Hindlimb muscle (tissue), 1 donor: ENCODE data around the gene SF3A2. TPM values are rescaled to one million over a fixed set of nuclear protein-coding genes. Genes with fewer than 3 reads are reported as not detected.
"Not testable (repeated sequence)": the region's sequence is repeated elsewhere in the genome, so short reads cannot be mapped to it uniquely, and the experiment has no call there.

ENCODE experiments used
- DNase-seq: peaks from one replicate; pipeline ENCODE4 v3.0.0-alpha.2; 2013
- polyA plus RNA-seq: library from polyadenylated mRNA; unstranded; fragments of 120-200 nt; gene quantifications from one replicate; pipeline ENCODE4 v1.2.1, GENCODE V29; 2013; ENCODE audit not compliant: insufficient read length

The SF3A2 gene
- polyA plus RNA-seq, 1 donor = 78.2 TPM

DNA sequence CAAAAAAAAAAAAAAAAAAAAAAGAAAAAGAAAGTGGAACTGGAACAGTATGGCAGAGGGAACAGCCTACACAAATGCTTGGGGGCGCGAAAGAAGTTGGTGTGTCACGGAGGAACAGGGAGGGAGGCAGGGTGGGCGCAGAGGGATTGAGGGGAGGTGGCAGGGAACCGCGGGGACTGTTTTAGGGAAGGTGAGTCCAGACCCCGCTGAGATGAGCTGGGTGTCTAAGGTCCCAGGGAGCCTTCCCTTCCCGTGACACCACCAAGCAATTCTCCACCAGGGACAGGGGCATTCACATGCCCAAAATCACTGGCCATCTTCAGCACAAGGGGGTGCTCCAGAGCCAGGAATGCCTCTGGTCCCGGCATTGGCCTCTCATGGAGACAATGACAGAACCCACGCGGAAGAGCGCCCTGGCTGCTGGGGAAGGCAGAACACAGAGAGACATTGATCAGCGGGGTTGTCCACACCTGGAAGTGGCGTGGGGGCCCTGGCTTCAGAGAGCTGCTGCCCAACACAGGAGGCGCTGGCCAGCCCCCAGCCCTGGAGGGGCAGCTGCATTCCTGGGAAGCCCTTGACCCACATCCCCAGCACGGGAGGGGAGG, 38.4 kb downstream of the SF3A2 start:
- DNase-seq = no peak

GRCh38 chr19:2275588-2276428, 39.2 kb downstream of the SF3A2 start:
- no peak for DNase-seq

DNA sequence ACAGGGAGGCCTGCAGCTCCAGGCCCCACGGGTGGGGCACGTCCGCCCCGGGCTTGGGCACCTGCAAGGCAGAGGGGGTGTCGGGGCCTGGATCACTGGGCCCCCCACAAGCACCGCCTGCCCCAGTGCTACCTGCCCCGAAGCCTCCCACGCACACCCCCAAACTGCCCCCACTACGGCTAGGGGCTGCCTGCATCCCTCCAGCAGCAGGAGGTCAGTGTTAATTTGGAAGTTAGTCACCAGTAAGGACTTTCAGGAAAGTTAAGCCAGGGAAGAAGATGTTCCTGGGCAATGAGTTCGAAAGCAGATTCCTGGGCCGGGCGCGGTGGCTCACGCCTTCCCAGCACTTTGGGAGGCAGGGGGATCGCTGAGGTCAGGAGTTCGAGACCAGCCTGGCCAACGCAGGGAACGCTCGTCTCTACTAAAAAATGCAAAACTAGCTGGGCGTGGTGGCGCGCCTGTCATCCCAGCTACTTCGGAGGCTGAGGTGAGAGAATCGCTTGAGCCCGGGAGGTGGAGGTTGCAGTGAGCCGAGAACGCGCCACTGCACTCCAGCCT, 39.9 kb downstream of the SF3A2 start:
- no peak for DNase-seq

- DNase-seq = no peak
These were observed 40.5 kb downstream of the SF3A2 start for GRCh38 chr19:2277138-2277537.

DNA sequence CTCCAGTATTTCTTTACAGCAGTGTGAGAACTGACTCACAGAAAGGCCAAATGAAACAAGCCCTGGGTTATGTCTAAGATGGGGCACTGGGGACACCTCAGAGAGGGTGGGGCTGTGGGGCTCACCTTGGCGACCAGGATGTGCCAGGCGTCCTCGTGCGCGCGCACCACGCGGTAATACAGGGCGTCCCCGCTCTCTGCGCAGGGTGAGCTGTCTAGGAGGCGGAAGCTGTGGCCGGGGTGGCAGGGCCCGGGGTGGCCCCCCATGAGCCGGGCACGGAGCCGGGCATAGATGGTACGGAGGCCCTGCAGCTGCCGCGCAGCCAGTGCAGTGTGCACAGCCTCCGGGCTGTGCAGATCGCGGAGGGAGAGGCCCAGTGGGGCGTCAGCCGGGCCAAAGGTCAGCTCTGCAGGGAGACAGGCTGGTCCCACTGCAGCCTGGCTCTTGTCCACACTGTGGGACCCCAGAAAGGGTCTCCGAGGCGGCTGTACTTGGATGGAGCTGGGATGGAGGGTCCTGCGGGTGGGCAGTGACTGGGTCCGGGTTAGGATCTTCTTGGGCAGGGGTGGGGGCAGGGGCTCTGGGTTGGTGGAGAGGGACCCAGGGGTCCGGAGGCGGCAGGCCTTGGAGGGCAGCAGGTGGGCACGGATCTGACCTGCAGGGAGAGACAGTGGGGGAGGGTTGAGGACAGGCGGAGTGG, 42.0 kb downstream of the SF3A2 start:
- no peak for DNase-seq

DNA sequence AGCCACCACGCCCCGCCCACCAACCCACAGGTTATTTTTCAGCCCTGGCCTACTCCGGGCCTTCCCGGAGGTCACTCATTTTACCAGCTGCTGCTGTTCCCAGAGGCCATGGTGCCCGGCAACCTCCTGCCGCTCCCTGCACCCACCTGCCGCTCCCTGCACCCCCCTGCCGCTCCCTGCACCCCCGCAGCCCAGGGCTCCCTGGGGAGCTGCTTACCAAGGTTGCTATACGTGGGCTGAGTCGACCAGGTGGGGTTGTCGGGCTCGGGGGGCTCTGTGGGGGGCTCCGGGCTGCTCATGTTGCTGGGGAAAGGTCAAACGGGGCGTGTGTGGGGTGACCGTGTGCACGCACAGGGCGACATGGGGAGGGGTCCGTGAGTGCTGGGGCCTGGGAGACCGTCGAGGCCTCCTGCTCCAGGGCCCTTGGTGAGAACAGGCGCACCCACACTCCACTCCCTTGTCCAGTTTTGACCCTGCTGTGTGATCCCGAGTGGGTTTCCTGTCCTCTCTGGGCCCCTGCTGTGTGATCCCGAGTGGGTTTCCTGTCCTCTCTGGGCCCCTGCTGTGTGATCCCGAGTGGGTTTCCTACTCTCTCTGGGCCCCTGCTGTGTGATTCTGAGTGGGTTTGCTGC, 44.1 kb downstream of the SF3A2 start:
- DNase-seq = no peak

- not testable (repeated sequence) for DNase-seq
These were observed 44.8 kb downstream of the SF3A2 start for GRCh38 chr19:2281265-2282061.

- peak; percentile 66 for DNase-seq
These were observed 45.6 kb downstream of the SF3A2 start, which contains the start of gene PEAK3 for GRCh38 chr19:2282062-2282861. TSS of gene PEAK3 (minus strand) at chr19:2282175. CDS start at chr19:2280931, 1,244 bp downstream.

DNA sequence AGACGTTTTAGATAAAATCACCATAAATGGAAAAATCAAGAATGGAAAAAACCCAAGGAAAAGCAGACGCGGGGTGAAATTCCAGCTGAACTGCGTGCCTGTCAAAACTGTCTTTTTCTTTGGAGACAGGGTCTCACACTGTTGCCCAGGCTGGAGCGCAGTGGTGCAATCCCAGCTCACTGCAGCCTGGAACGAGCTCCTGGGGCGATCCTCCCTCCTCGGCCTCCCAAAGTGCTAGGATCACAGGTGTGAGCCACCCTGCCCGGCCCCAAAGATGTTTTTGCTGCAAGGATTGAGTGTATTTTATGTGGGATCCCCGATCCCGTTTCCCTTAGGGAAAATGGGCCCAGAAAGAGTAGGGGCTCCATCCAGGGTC, 46.2 kb downstream of the SF3A2 start:
- DNase-seq = no peak

DNA sequence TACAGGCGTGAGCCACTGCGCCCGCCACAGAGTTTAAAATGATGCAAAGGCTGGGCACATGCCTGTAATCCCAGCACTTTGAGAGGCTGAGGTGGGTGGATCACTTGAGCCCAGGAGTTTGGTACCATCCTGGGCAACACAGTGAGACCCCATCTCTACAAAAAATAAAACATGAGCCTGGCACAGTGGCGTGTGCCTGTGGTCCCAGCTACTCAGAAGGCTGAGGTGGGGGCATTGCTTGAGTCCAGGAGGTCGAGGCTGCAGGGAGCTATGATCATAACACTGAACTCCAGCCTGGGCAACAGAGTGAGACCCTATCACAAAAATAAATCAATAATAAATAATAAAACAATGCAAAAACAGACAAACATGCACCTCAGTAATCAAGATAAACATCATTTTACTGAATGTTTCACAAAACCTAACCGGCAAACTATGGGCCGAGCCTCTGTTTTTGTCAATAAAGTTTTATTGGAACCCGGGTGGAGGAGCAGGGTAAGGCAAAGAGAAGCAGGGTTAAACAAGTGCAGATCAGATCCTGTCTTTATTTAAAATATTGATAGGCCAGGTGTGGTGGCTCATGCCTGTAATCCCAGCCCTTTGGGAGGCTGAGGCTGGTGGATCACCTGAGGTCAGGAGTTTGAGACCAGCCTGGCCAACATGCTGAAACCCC, 47.3 kb downstream of the SF3A2 start:
- no peak for DNase-seq

DNA sequence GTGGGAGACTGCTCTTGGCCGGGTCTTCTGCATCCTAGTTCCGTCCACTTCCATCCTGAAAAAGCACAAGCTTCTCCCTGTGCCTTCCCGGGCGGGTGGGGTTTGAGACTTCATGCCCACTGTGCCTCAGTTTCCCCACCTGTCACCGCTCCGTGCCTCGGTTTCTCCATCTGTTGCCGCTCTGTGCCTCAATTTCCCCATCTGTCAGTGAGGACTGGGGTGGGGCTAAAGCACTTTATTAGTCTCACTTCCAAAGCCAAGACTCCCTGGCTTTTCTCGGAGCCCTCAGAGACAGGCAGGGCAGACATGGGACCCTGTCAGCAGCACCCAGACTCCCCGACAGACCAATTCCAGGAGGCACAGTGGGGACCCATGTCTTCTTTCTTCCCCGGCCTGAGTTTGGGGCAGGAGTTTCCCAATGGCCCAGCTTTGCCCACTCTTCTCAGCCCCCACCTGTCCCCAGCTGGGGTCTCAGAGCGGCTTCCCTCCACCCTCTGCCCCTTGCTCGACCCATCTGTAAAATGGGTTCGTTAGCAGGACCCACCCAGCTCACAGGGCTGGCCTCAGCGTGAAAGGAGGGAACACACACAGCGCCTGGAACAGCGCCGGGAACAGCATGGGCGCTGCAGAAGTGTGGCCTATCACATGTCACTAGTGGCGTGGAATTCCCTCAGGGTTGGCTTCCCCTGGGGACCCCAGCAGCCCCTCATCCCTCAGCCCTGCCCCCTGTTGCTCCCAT, 49.9 kb downstream of the SF3A2 start:
- DNase-seq = no peak

GRCh38 chr19:2287585-2288337, 51.1 kb downstream of the SF3A2 start:
- no peak for DNase-seq

- DNase-seq = no peak
These were observed 51.8 kb downstream of the SF3A2 start for GRCh38 chr19:2288338-2288817.

DNA sequence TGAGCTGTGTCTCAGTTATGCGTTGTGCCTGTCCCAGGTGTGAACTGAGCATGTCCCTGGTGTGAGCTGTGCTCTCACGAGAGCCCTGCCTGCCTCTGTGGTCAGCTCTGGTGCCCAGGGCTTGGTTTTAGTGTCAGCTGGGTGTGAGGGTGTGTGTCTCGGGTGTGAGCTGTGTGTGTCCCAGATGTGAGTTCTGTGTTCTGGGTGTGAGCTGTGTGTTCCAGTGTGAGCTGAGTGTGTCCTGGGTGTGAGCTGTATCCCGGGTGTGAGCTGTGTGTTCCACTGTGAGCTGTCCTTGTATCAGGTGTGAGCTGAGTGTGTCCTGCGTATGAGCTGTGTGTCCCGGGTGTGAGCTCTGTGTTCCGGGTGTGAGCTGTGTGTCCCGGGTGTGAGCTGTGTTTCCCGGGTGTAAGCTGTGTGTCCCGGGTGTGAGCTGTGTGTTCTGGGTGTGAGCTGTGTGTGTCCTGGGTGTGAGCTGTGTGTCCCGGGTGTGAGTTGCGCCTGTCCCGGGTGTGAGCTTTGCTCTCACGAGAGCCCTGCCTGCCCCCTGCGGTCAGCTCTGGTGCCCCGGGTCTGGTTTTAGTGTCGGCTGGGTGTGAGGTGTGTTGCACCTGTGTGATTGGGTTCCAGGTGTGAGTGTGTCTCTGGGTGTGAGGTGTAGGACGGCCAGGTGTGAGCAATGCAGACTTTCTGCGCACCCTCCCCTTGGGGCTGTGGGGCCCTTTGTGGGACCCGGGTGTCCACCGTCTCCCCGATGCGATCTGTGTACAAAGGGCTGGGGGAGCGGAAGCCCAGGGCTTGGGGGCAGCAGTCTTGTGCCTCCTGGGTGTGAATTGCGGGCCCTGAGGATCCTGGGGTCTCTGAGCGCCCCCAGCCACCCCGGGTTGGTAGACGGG, 52.4 kb downstream of the SF3A2 start:
- DNase-seq = no peak

DNA sequence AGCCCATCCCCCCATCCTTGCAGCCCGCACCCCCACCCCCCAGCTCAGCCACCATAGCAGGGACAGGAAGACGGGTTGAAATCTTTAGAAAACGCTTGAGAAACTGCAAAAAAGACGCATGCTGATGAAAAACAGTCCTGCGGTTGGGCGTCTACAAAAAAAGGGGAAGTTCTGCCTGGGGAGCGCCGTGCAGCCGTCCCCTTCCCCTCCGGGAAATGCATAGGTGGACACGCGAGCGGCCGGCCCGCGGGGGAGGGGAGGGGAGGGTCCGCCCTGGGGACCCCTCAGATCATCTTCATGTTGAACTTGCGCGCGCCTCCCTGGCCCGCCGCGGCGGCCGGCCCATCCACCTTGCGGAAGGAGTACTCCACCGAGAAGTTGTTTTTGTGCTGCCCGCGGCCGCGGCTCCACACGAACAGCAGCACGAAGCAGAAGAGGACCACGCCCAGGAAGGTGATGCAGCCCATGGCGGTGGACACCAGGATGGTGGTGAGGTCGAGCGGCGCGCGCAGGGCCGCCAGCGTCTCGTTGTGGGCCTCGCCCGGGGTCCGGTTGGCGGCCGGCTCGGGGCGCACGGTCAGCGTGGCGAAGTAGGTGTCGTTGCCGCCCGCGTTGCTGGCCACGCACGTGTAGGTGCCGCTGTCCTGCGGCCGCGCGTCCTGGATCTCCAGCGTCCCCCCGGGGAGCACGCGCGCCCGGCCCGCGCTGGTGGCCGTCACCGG, 53.3 kb downstream of the SF3A2 start:
- DNase-seq = no peak

DNA sequence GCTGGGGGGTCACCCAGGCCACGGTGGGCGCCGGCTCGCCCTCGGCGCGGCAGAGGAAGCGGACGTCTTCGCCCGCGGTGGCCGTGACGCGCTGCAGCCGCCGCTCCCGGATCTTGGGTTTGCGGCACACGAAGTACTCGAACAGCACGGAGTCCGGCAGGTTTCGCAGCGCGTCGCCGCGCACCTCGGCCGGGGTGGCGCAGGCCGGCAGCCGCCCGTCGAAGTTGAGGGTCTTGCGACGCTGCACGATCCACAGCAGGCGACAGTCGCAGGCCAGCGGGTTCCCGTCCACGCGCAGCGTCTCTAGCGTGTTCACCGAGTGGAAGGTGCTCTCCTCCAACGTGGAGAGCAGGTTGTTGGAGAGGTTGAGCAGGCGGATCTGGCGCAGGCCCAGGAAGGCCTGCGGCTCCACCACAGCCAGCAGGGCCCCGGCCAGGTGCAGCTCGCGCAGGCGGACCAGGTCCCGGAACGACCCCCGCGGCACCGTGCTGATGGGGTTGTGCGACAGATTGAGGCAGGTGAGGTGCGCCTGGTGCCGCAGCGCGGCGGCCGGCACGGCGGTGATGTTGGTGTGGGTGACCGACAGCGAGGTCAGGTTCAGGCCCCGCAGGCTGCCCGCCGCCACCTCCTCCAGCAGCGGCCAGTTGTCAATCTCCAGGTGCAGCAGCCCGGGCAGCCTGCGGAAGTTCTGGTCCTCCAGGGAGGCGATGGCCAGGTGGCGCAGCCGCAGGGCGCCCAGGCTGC, 54.0 kb downstream of the SF3A2 start:
- no peak for DNase-seq
